HepG2 (cell line): ENCODE results near the gene RNASE8. TPM values are rescaled to one million over a fixed set of nuclear protein-coding genes. Genes with fewer than 3 reads are reported as not detected.

ENCODE experiments used
- ARNT ChIP-seq: fragments of 450-650 bp; IDR thresholded peaks from 2 replicates; pipeline ENCODE4 v1.6.1; 2017
- BCL6 ChIP-seq: IDR thresholded peaks from 2 replicates; pipeline ENCODE4 v1.6.1; 2016; ENCODE audit warnings: missing genetic modification reagents, missing compliant biosample characterization
- CAMTA2 ChIP-seq: sonication (generic); formaldehyde crosslinking; IDR thresholded peaks from 2 replicates; pipeline ENCODE4 v1.4.0; 2020; ENCODE audit warnings: mild to moderate bottlenecking, missing genetic modification reagents, borderline replicate concordance
- CSRNP2 ChIP-seq: sonication (generic); formaldehyde crosslinking; conservative IDR thresholded peaks from 2 replicates; pipeline ENCODE4 v1.8.0; 2022; ENCODE audit warnings: low read depth, missing genetic modification reagents
- DMAP1 ChIP-seq: IDR thresholded peaks from 2 replicates; pipeline ENCODE4 v1.6.1; 2016
- DR1 ChIP-seq: sonication (generic); formaldehyde crosslinking; IDR thresholded peaks from 2 replicates; pipeline ENCODE4 v1.8.0; 2021; ENCODE audit warnings: mild to moderate bottlenecking, missing genetic modification reagents, inconsistent platforms
- ELF1 ChIP-seq: sonication (generic); formaldehyde crosslinking; IDR thresholded peaks from 2 replicates; pipeline ENCODE4 v1.4.0; 2020; ENCODE audit warnings: missing genetic modification reagents
- ETV5 ChIP-seq: IDR thresholded peaks from 2 replicates; pipeline ENCODE4 v1.6.1; 2018; ENCODE audit warnings: missing biosample characterization, missing genetic modification reagents, inconsistent platforms, borderline replicate concordance
- ONECUT2 ChIP-seq: sonication (generic); formaldehyde crosslinking; IDR thresholded peaks from 2 replicates; pipeline ENCODE4 v1.4.0; 2020; ENCODE audit warnings: missing genetic modification reagents
- PITX1 ChIP-seq: sonication (generic); formaldehyde crosslinking; IDR thresholded peaks from 2 replicates; pipeline ENCODE4 v1.5.1; 2020; ENCODE audit warnings: mild to moderate bottlenecking, missing genetic modification reagents
- RNF219 ChIP-seq: sonication (generic); formaldehyde crosslinking; IDR thresholded peaks from 2 replicates; pipeline ENCODE4 v1.5.0; 2020; ENCODE audit warnings: mild to moderate bottlenecking, missing genetic modification reagents
- SOX13 ChIP-seq, 3 experiments: fragments of 450-650 bp in 1 of 3; sonication (generic) in 1 of 3; formaldehyde crosslinking in 1 of 3; IDR thresholded peaks in 2 of 3; conservative IDR thresholded peaks in 1 of 3; 2 replicates each; pipeline versions ENCODE4 v1.5.0 to v1.6.1; 2016 to 2020; ENCODE audit warnings: antibody characterized with exemption in 1 of 3, mild to moderate bottlenecking in 1 of 3, missing compliant biosample characterization in 1 of 3, missing genetic modification reagents in 1 of 3, moderate library complexity in 1 of 3
- SUZ12 ChIP-seq: fragments of 150-350 bp; IDR thresholded peaks from 2 replicates; pipeline ENCODE4 v1.6.1; 2014; ENCODE audit warnings: low read depth, low read length
- TCF12 ChIP-seq, 2 experiments: fragments of 450-650 bp in 1 of 2; sonication (generic) in 1 of 2; formaldehyde crosslinking in 1 of 2; IDR thresholded peaks; 2 replicates each; pipeline versions ENCODE4 v1.6.1 to v1.8.0; 2017 to 2022; ENCODE audit warnings: antibody characterized with exemption in 1 of 2, mild to moderate bottlenecking in 1 of 2, missing genetic modification reagents in 1 of 2, moderate library complexity in 1 of 2
- ZC3H4 ChIP-seq: sonication (generic); formaldehyde crosslinking; IDR thresholded peaks from 2 replicates; pipeline ENCODE4 v1.4.0; 2020; ENCODE audit warnings: missing genetic modification reagents, borderline replicate concordance
- ZFP82 ChIP-seq: sonication (generic); formaldehyde crosslinking; IDR thresholded peaks from 2 replicates; pipeline ENCODE4 v1.5.1; 2020; ENCODE audit warnings: mild to moderate bottlenecking, missing genetic modification reagents, borderline replicate concordance
- ZNF160 ChIP-seq: sonication (generic); formaldehyde crosslinking; IDR thresholded peaks from 2 replicates; pipeline ENCODE4 v1.8.0; 2022; ENCODE audit warnings: mild to moderate bottlenecking, inconsistent platforms, missing genetic modification reagents
- ZNF20 ChIP-seq: sonication (generic); formaldehyde crosslinking; IDR thresholded peaks from 2 replicates; pipeline ENCODE4 v1.4.0; 2020; ENCODE audit warnings: mild to moderate bottlenecking, moderate library complexity, missing genetic modification reagents
- ZNF205 ChIP-seq: IDR thresholded peaks from 2 replicates; pipeline ENCODE4 v1.6.1; 2018; ENCODE audit warnings: missing biosample characterization, missing genetic modification reagents
- ZNF33B ChIP-seq: sonication (generic); formaldehyde crosslinking; IDR thresholded peaks from 2 replicates; pipeline ENCODE4 v1.5.1; 2020; ENCODE audit warnings: mild to moderate bottlenecking, missing genetic modification reagents
- ZNF510 ChIP-seq: sonication (generic); formaldehyde crosslinking; IDR thresholded peaks from 2 replicates; pipeline ENCODE4 v1.4.0; 2020; ENCODE audit warnings: low read depth, mild to moderate bottlenecking, missing genetic modification reagents
- ZNF775 ChIP-seq: sonication (generic); formaldehyde crosslinking; IDR thresholded peaks from 2 replicates; pipeline ENCODE4 v1.4.0; 2020; ENCODE audit warnings: missing genetic modification reagents, mild to moderate bottlenecking, moderate library complexity, borderline replicate concordance
- ZNF792 ChIP-seq: IDR thresholded peaks from 2 replicates; pipeline ENCODE4 v1.6.1; 2016
- polyA plus RNA-seq, 8 experiments: library from polyadenylated mRNA; depleted of rRNA in 3 of 8; stranded (reverse) in 7 of 8; unstranded in 1 of 8; fragments of >200 nt; fragmentation: Illumina TruSeq in 4 of 8; extraction: Trizol in 4 of 8; gene quantifications; 2 replicates each; pipeline versions ENCODE4 v1.2.1 to v1.2.3, GENCODE V29; 2011 to 2016; ENCODE audit warnings: low read depth in 4 of 8, missing spikeins in 1 of 8, mixed read lengths in 1 of 8; ENCODE audit not compliant: insufficient read depth in 1 of 8
- total RNA-seq, 5 experiments: library from RNA; depleted of rRNA; stranded (reverse); fragments of >200 nt; fragmentation: Illumina TruSeq; extraction: Trizol; gene quantifications; 2 replicates each; pipeline ENCODE4 v1.2.3, GENCODE V29; 2016; ENCODE audit warnings: low read depth in 1 of 5

The RNASE8 gene
- total and polyA plus RNA-seq, 2 of the 13 experiments (the other 11 are each of a cell fraction or from before 2014, with no cell fraction given), result not detected

GRCh38 chr14:21053184-21054122 is 4.2 kb upstream of the RNASE8 start (continued):
- no peak for TF ChIP-seq CAMTA2
- no peak for TF ChIP-seq ELF1 (CRISPR knock-in tag)
- no peak for TF ChIP-seq ONECUT2 (CRISPR knock-in tag)
- TF ChIP-seq ZNF775 (CRISPR knock-in tag), result no peak
- TF ChIP-seq ZNF510 (CRISPR knock-in tag), result no peak
- no peak for TF ChIP-seq SOX13 (IDR thresholded peaks at IDR 0.05)
- peak in 1 of 2 experiments; percentile 16; a peak in 1 of 4 replicates for TF ChIP-seq SOX13 (CRISPR knock-in tag; conservative IDR thresholded peaks at IDR 0.05 in 1 of 2, IDR thresholded peaks at IDR 0.05 in 1 of 2)
- no peak for TF ChIP-seq ZC3H4 (CRISPR knock-in tag)
- no peak for TF ChIP-seq SUZ12
- no peak for TF ChIP-seq ZFP82
- no peak for TF ChIP-seq TCF12 (IDR thresholded peaks at IDR 0.05)
- TF ChIP-seq TCF12 (CRISPR knock-in tag; IDR thresholded peaks at IDR 0.05), result no peak
- no peak for TF ChIP-seq ZNF20
- TF ChIP-seq ZNF205 (CRISPR knock-in tag), result no peak
- TF ChIP-seq ZNF792 (CRISPR knock-in tag), result no peak
- peak; percentile 28; the same call in 1 of the 2 replicates for TF ChIP-seq ZNF160 (CRISPR knock-in tag)
- TF ChIP-seq ARNT, result no peak
- no peak for TF ChIP-seq ZNF33B
- TF ChIP-seq PITX1 (CRISPR knock-in tag), result no peak
- TF ChIP-seq DMAP1 (CRISPR knock-in tag), result no peak
- 0 out of 2 replicates have a peak, but pooled peaks have one; percentile 12 for TF ChIP-seq BCL6 (CRISPR knock-in tag)
- TF ChIP-seq ETV5, result peak; percentile 25; the same call in 1 of the 2 replicates
- TF ChIP-seq RNF219, result no peak
- no peak for TF ChIP-seq CSRNP2 (CRISPR knock-in tag)
- no peak for TF ChIP-seq DR1 (CRISPR knock-in tag)
